GM12875 (cell line): ENCODE results near the gene MACF1.

ENCODE experiments used
- H3K4me3 ChIP-seq: one replicate; pipeline ENCODE4 v1.5.1; 2011; ENCODE audit warnings: low read depth, low read length, control low read depth
- CTCF ChIP-seq: IDR thresholded peaks from 2 replicates; pipeline ENCODE4 v1.5.1; 2011; ENCODE audit warnings: low read depth, mild to moderate bottlenecking, control low read depth, inconsistent platforms, low read length, moderate library complexity, borderline replicate concordance; ENCODE audit not compliant: insufficient read depth

MACF1 gene

GRCh38 chr1:39293375-39294070 is 89.0 kb downstream of the MACF1 start:
- H3K4me3 ChIP-seq: no peak overlapping the region

DNA sequence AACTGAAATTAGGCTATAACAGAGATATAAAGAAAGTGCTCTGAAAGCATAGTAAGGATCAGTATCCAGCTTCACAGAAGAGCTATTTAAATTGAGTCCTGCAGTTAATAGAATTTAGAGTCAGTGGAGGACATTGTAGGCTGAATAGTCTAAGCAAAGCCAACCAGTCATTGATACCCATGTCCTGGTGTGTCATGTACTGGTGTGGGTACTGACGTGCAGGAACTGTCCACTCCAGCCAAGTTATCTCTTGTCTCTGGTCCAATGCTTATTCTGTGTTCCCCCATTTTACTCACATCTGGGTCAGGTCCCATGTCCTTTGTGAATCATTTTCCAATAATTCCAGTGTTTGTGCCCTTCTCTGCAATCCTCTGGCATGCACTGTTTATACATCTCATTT is 90.0 kb downstream of the MACF1 start:
- TF ChIP-seq CTCF: no peak

More at GRCh38 chr1:39293375-39294070, 89.0 kb downstream of the MACF1 start:
- no peak for TF ChIP-seq CTCF

DNA sequence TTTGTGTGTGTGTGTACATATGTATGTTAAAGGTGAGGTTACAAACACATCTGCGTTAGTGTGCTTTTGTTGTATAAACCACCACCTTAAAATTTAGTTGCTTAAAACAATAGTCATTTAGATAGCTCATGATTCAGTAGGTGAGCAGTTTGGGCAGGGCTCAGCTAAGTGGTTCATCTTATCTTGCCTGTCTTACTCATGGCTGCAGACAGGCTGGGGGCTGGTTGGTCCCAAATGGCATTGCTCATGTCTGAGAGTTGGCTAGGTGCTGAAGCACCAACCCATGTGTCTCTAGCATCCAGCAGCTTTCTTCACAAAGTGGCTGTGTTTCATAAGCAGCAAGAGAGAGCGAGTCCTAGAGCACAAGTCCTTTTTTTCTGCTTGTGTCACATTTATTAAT is 91.4 kb downstream of the MACF1 start:
- TF ChIP-seq CTCF: no peak
- no peak overlapping the region for H3K4me3 ChIP-seq

More for the DNA sequence above, 90.0 kb downstream of the MACF1 start:
- H3K4me3 ChIP-seq: no peak overlapping the region

DNA sequence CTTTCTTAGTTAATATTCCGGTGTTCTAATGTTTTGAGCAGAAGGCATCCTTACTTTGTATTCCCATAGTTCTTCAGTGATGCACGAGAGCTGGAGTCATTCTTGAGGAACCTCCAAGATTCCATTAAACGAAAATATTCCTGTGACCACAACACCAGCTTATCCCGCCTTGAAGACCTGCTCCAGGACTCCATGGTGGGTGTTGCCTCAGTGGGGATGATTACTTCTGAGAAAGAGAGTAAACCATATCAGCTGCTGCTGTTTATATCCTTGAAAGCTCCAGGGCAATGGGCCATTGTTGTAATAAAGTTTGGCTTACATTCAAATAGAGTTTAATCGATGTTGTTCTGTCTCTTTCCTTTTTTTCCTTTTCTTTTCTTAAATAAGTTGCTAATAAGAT is 93.1 kb downstream of the MACF1 start:
- TF ChIP-seq CTCF: no peak
- H3K4me3 ChIP-seq: no peak overlapping the region

DNA sequence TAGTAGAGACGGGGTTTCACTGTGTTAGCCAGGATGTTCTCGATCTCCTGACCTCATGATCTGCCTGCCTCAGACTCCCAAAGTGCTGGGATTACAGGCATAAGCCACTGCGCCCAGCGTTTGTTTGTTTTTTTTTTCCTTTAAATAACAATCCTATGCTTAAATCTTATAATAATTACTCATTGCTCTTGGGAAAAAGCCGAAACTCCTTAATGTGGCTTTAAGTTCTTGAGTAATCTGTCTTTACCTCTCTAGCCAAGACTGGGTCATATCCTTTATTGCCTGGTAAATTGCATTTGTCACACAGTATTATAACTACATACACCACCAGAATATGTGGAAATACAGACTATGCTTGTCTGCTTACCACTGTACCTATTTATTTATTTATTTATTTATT is 97.1 kb downstream of the MACF1 start:
- no peak for TF ChIP-seq CTCF
- no peak overlapping the region for H3K4me3 ChIP-seq

- H3K4me3 ChIP-seq: no peak overlapping the region
- no peak for TF ChIP-seq CTCF
Measured at GRCh38 chr1:39305555-39305954, 101.1 kb downstream of the MACF1 start.

DNA sequence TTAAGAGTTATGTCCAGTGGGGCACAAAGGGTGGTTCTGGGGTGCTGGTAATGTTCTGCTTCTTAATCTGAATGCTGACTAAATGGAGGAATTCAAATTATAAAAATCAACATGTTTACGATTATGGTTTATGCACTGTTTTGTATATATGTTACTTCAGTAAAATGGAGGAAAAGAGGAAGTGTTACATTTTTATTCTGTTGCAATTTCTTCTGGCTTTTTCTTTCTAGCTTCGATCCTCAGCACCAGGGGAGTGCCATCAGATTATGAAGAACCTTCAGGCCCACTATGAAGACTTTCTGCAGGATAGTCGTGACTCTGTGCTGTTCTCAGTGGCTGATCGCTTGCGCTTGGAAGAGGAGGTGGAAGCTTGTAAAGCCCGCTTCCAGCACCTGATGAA is 105.5 kb downstream of the MACF1 start:
- no peak overlapping the region for H3K4me3 ChIP-seq
- TF ChIP-seq CTCF: no peak
